RWPE2 (cell line): Measurements from ENCODE around the gene ZBTB49.
A peak's percentile ranks its signal among the peaks of the same experiment; 100 is the strongest.

ENCODE experiments used
- ATAC-seq: fragments of 200-7000 bp; cut with Tn5 transposase; 3 replicates; pipeline ENCODE4 v1.9.1; 2021; ENCODE audit warnings: low read depth
- DNase-seq: peaks from one replicate; pipeline ENCODE4 v3.0.0-alpha.2; 2020; ENCODE audit warnings: low spot score
- H3K27ac ChIP-seq: fragments of 450-650 bp; 2 replicates; pipeline ENCODE4 v1.5.1; 2017; ENCODE audit warnings: mild to moderate bottlenecking; ENCODE audit not compliant: poor library complexity, severe bottlenecking
- H3K27me3 ChIP-seq: fragments of 250-450 bp; sonication (Bioruptor Pico); 2 replicates; pipeline ENCODE4 v1.5.1; 2021; ENCODE audit warnings: mild to moderate bottlenecking, moderate library complexity; ENCODE audit not compliant: insufficient read depth, poor library complexity, severe bottlenecking
- H3K36me3 ChIP-seq: fragments of 250-450 bp; sonication (Bioruptor Pico); 2 replicates; pipeline ENCODE4 v1.5.1; 2020; ENCODE audit warnings: low read depth, mild to moderate bottlenecking, moderate library complexity
- H3K4me1 ChIP-seq: fragments of 250-450 bp; sonication (Bioruptor Pico); 2 replicates; pipeline ENCODE4 v1.5.1; 2021; ENCODE audit warnings: mild to moderate bottlenecking, moderate library complexity; ENCODE audit not compliant: insufficient read depth, poor library complexity, severe bottlenecking
- H3K4me3 ChIP-seq: fragments of 250-450 bp; sonication (Bioruptor Pico); 2 replicates; pipeline ENCODE4 v1.5.1; 2021; ENCODE audit warnings: mild to moderate bottlenecking, moderate library complexity; ENCODE audit not compliant: severe bottlenecking
- H3K9me3 ChIP-seq: fragments of 250-450 bp; sonication (Bioruptor Pico); 2 replicates; pipeline ENCODE4 v1.5.1; 2021; ENCODE audit warnings: mild to moderate bottlenecking, moderate library complexity; ENCODE audit not compliant: severe bottlenecking
- CTCF ChIP-seq: fragments of 450-650 bp; IDR thresholded peaks from one replicate; pipeline ENCODE4 v1.5.1; 2017; ENCODE audit warnings: mild to moderate bottlenecking, moderate library complexity; ENCODE audit not compliant: poor library complexity, severe bottlenecking

ZBTB49 gene

GRCh38 chr4:4293279-4293678, 3.2 kb downstream of the ZBTB49 start:
- Histone ChIP-seq H3K27me3 (no peaks in the 10 kb centered on the region), H3K4me1 (peaks cover 6% of the 10 kb centered on the region), H3K4me3 (no peak overlapping the region), H3K36me3 (no peaks in the 10 kb centered on the region), H3K27ac (no peak overlapping the region), H3K9me3 (no peaks in the 10 kb centered on the region)
- ATAC-seq (no peak), DNase-seq (no peak)
- TF ChIP-seq CTCF = no peak

- H3K4me3 ChIP-seq = no peak overlapping the region
- H3K9me3 ChIP-seq = no peaks in the 10 kb centered on the region
- DNase-seq = no peak
- H3K27me3 ChIP-seq = no peaks in the 10 kb centered on the region
- ATAC-seq = no peak
- no peak for TF ChIP-seq CTCF
- peaks cover 7% of the 10 kb centered on the region for H3K36me3 ChIP-seq
- no peak overlapping the region for H3K27ac ChIP-seq
- H3K4me1 ChIP-seq = peaks cover 2% of the 10 kb centered on the region
Observed at GRCh38 chr4:4296283-4296846, 6.3 kb downstream of the ZBTB49 start.

DNA sequence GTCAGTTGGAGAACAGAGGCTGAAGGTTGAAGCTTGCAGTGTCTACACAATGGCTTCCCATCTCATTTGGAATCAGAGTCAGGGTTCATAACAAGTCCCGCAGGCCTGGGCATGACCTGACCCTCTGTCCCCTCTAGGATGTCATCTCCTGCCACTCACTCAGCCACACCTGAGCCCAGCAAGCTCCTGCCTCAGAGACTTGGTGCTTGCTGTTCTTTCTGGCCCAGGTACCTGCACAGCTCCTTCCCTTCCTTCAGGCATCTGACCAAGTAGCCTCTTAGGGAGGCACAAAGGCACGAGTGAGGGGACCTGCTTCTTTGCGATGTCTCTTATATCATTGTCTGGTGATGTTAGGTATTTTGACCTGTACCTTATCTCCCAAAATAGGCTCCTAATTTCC, 9.0 kb downstream of the ZBTB49 start:
- H3K4me3 ChIP-seq = no peak overlapping the region
- H3K4me1 ChIP-seq = no peaks in the 10 kb centered on the region
- no peaks in the 10 kb centered on the region for H3K27me3 ChIP-seq
- ATAC-seq = no peak
- TF ChIP-seq CTCF = no peak
- peaks cover 31% of the 10 kb centered on the region for H3K36me3 ChIP-seq
- H3K9me3 ChIP-seq = no peaks in the 10 kb centered on the region
- no peak overlapping the region for H3K27ac ChIP-seq
- no peak for DNase-seq

GRCh38 chr4:4302001-4302400, 11.9 kb downstream of the ZBTB49 start:
- H3K27me3 ChIP-seq = no peaks in the 10 kb centered on the region
- no peak overlapping the region for H3K27ac ChIP-seq
- ATAC-seq = no peak
- H3K4me3 ChIP-seq = no peak overlapping the region
- no peak for TF ChIP-seq CTCF
- H3K9me3 ChIP-seq = no peaks in the 10 kb centered on the region
- H3K4me1 ChIP-seq = no peaks in the 10 kb centered on the region
- peaks cover 31% of the 10 kb centered on the region for H3K36me3 ChIP-seq
- DNase-seq = no peak

- peak; percentile 56; the same call in 2 of the 3 replicates for ATAC-seq
- no peak for TF ChIP-seq CTCF
- Histone ChIP-seq H3K27ac (no peak overlapping the region), H3K4me3 (no peak overlapping the region), H3K9me3 (no peaks in the 10 kb centered on the region), H3K27me3 (no peaks in the 10 kb centered on the region), H3K36me3 (peaks cover 31% of the 10 kb centered on the region), H3K4me1 (no peaks in the 10 kb centered on the region)
- no peak for DNase-seq
Observed at GRCh38 chr4:4302416-4302815, 12.4 kb downstream of the ZBTB49 start.
